Fibroblast of gingiva (primary cell): ENCODE data around the gene SLC1A2.

ENCODE experiments used
- DNase-seq: peaks from one replicate; pipeline ENCODE4 v3.0.0-alpha.2; 2011; ENCODE audit warnings: low read depth

The SLC1A2 gene

GRCh38 chr11:35324981-35325380, 94.4 kb downstream of the SLC1A2 start:
- DNase-seq: no peak

GRCh38 chr11:35324183-35324886, 95.0 kb downstream of the SLC1A2 start:
- no peak for DNase-seq

DNA sequence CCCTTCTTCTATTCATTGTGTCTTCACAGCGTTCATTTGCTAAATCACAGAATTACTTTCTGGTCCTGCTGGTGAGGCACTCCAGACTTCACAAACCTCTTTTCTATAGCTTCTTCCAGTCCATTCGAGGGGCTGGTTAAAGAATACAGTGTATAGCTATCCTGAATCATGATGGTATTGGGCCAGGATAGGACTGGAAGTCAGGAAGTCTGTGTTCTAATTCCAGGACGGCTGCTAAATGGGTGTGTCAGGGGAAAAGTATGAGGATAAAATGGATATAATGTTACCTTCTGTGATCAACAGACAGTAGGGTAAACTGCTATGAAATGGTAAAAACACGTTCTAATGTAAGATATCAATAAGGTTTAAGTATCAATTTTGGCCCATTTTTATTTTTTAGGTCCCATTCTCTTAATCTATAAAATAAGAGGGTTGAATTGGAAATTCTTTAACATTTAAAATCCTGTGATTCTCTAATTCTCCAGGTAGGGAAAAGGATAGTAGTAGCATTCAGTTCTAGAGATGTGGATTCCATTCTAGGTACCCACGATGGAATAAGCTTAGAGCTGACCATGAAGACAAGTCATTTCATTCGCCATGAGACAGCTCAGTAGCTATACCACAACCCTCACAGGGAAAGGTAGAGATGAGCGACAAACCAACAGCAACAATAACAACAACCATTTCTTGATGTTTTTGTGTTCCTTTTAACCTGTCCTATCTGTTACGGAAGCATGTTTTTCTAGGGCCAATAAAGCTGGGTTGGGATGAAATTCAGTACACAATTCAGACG, 96.1 kb downstream of the SLC1A2 start:
- no peak for DNase-seq

- no peak for DNase-seq
These were observed 96.9 kb downstream of the SLC1A2 start for GRCh38 chr11:35322318-35322979.

DNA sequence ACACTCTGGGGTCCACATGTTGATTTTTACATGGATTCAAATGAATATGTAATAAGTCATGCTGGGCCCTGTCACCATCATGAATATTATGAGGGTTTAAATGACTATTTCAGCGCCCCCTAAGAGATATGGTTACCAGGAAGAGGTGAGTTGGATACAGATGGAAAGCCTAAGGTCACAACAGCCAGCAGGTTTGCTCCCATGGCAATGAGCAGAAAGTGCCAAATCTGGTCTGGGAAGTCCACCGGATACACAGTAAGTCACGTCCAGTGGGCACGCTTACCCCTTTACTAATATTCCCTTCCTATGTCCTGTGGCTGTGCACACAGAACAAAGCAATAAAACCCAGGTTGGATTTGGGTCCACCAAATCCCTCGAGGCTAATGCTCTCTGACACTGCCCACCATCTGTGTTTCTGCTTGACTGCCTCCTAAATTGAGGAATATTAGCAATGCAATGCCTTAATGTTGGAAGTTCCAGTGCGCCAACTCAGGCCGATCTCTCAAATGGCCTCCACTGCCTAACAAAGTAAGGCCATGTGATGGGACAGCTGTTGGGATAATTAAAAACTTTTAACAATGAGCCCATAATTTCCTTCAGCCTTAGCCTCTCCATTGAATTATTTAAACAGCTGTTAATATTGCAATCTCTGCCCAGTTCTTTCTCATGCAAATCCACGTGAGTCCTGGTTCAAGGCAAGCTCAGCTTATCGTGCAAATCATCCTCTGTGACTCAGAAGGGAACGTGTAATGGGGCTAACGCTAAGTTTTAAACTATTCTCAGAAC, 97.6 kb downstream of the SLC1A2 start:
- peak; percentile 92 for DNase-seq

DNA sequence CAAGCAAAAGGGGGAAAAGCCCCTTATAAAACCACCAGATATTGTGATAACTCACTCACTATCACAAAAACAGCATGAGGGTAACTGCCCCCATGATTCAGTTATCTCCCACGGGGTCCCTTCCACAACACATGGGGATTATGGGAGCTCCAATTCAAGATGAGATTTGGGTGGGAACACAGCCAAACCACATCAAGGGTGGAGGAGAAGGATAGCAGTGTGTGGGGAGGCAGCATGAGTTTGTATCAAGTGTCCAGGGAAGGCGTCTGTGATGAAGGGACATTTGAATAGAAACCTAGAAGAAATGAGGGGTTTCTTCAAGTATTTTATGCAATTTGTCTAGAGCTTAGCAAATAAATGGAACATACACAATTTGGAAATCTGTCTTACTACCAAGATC, 98.2 kb downstream of the SLC1A2 start:
- no peak for DNase-seq

DNA sequence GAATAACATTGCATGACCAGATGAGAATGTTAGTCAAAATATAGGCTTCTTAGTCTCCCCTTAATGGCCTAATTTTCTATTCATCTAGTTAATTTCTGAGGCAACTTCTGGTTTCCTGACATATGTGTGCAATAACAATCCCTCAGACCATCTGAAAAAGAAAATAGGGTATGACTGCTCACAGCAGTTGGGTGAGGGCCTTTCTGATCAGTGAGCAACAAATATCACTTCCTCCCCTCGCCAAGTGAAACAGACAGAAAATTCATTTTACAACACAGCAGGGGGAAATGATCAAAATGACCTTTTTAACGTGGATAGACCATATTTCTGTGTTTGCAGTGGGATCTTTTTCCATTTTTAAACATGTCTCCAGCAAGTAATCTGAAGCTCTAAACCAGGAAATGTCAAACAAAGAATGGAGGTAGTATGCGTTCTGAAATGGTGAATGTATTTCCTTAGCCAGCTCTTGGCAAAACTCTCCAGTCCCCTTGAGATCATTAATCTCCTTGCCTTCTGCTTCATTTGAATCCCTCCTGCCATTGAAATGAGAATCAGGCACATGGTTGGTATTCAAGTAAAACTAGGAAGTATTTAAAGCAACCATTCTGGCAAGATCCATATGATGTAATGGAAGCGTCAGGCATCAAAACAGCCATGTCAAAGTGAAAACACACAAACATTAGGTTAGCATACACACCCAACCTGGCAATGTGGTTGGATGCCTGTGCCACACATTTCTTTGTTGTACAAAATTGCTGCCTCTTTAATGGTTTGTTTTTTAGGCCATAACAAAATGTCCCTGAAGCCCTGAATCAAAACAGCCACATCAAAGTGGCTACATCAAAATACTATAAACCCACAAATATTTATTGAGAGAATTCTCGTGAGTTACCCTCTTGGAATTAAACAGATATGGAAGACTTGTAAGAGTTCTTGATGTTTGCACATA, 100.1 kb downstream of the SLC1A2 start:
- no peak for DNase-seq

DNA sequence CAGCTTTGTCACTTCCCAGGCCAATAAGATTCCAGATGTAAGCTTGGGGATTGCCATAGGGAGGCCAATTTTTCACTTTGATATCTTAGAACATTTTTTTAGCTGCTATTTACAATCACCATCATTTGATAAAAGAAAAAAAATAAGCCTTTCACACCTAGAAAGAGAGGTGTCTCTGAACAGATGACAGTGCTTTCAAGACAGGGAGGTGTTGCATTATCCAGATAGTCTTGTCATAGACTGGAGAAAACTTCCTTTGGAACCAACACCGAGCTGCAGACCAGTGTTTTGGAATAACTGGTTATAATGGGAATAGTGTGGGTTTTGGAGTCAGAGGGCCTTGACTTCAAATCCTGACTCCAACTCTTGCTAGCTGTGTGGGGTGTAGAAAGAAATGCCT, 101.0 kb downstream of the SLC1A2 start:
- no peak for DNase-seq

DNA sequence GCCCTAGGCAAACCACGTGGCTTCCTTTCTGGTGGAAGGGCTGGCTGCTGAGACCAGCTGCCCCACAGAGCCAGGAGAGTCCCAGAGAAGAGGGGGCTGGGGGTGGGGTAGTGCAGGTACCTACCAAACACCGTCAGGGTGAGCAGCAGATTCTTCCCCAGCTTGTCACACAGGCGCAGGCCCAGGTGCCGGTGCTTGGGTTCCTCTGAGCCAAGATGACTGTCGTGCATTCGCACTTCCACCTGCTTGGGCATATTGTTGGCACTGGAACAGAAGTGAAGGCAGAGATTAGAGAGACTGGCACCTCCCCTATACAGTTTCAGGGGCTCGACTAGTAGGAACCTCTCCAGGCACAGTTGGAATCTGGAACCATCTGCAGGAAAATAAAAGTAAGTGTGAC, 102.1 kb downstream of the SLC1A2 start:
- no peak for DNase-seq

DNA sequence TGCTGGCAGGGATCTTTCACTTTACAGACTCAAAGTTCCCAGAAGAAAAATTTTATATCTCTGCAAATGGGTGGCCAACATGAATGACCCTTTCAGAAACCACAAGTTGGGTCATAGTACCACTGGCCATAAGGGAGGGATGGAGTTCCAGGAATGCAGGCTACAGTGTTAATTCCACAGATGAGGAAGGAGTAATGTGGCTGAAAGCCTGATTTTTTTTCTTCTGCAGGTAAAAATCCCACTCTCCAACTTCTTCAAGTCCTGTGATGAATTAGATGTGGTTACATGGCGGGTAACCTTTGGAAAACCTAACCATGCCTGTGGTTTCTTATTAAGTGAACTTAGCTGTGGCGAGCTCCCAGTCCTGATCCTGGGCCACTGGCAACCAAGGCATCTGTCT, 103.2 kb downstream of the SLC1A2 start:
- DNase-seq: no peak

DNA sequence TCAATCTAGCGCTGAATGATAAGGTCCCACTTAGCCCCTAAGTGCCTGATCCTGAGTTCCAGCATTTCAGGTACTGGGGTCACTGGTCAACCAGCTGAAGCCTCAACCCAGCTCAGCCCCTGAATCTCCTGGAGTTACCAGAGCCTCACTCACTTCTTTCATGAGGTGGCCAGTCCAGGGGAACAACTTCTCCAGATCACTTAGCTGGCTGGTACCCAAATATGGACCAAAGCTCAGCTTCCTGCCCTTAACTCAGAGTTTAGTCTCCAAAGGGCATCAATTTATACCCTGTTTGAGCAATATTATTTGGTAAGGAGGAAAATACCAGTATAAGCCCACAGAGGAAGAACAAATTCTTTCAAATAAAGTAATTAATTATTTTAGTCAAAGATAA, 105.6 kb downstream of the SLC1A2 start:
- no peak for DNase-seq

DNA sequence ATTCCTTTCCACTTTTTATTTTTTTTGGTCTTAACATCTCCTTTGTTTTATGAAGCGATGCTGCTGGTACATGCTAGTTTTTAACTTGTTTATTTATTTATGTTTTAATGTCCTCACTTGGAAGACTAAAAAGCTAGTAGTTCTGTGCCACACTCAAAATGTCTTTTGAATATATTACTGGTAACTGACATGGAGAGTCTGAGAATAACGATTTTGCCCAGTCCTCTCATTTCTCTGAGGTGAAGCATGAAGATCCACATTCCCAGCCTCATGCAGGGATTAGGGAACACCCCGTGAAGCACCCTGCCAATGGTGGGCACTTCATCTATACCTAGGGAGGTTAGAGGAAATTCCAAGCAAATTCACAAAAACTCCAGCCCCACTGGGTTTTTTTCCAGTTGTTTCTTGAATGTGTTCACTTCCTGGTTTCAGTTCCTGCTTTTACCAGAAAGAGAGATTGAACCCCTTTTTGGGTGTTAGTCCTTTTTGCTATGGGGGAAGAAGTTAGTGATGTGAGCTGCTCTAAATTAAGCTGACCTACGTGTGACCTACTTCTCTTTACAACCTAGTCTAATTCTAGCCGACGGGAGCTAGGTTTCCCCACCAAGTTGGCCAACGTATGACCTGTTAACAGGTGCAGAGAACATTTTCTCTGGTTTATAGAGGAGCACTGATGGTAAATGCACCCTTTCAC, 106.1 kb downstream of the SLC1A2 start:
- DNase-seq: no peak

DNA sequence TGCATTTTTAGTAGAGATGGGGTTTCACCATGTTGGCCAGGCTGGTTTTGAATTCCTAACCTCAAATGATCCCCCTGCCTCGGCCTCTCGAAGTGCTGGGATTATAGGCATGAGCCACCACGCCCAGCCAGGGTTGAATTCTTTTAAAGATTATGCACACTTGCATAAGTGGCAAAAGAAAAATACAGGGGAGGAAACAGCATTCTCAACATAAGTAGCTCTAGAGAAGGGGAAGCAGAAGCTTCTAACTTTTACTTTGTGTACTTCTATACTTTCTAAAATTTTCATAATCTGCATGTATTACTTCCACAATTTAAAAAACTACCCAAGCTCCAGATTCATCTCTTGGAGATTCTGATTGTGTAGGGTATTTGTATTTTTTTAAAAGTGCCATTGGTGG, 108.0 kb downstream of the SLC1A2 start:
- no peak for DNase-seq

GRCh38 chr11:35308157-35308556, 111.2 kb downstream of the SLC1A2 start:
- DNase-seq: no peak

DNA sequence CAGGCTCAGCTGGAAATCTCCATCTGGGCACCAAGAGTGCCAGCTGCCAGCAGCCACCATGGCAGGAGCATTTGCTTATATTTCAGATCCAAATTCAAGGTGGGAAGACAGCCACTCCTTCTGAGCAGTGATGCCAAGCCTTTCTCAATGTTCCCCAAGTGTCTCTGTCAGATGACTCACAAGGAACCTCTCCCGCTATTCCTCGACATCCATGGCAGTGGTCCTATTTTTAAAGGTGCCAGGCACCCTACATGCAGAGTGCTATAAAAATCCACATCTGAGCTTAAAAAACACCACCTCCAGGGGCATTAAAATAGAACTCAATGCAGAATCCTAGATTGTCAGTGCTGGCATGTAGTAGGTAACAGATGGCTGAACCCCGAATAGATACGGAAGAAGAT, 112.1 kb downstream of the SLC1A2 start:
- DNase-seq: no peak

GRCh38 chr11:35305670-35306382, 113.5 kb downstream of the SLC1A2 start:
- DNase-seq: peak; percentile 48

DNA sequence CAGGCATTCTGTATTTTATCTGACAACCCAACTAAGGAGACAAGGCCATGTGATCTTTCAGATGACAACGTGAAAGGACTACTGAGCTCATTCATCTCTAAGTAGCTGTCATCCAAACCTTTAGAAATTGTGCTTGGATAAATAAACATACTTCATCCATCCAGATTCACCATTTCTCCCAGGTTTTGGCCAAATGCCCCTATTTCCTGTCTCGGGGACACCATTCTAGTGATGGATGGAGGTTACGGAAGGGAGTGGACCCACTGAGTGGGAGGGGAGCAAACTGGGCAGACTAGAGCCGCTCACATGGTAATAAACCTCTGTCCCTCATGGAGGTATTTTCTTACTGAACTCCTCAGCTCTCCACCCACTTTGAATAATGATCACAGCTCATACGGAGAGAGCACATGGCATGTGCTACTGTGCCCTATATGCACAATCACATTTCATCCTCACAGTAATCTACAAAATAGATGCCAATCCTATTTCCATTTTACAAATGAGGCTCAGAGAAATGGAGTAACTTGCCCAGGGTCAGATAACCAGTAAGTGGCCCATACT, 114.4 kb downstream of the SLC1A2 start:
- no peak for DNase-seq

- DNase-seq: peak; percentile 87
These were observed 115.0 kb downstream of the SLC1A2 start for GRCh38 chr11:35304386-35304775.

DNA sequence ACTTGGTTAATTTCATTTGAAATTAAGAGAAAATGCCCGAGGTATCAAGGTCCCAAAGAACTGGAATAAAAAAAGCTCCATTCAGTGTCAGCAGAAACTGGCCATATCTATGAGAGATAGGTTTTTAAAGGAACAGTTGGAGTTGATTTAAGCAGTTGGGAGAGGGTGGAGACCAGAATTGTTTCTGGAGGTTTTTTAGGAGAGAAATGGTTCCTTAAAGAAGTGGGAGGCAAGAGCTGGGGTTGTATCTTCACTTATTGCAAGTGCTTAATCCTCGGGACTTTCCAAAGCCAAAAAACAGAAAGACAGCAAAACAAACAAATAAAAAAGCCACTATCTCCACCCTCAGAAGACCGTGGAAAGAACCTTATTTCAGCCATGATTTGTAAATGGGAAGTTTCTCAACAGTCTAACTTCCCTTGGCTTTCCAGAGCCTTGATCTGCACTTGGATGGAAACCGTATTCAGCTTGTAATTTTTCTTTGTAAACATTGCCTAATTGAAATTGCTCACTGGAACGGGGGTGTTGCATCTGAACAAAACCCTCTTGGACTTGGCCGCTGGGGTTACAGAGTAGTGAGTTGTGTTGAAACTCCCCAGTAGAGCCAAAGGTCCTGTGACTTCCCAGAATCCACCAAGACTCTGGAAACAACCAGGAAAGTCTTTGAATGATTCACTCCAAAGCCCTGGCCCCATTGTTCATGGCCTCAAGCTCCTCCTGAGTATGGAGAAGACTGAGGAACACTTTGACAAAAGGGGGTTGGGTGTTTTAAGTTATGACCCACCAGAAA, 115.6 kb downstream of the SLC1A2 start:
- DNase-seq: peak; percentile 98
